NCI-H2029 (cell line): ENCODE results near the gene HDAC4.
"Not testable (repeated sequence)": the region's sequence is repeated elsewhere in the genome, so short reads cannot be mapped to it uniquely, and the experiment has no call there.

Experiments used
- DNase-seq: peaks from one replicate; lab custom pipeline; 2025; lab: John Stamatoyannopoulos, UW

Gene HDAC4

GRCh38 chr2:239400596-239401066 is at the start of gene HDAC4:
HDAC4 (minus strand) TSS chr2:239401020; CDS start chr2:239352699, 48,321 bp downstream.
- DNase-seq = no peak

DNA sequence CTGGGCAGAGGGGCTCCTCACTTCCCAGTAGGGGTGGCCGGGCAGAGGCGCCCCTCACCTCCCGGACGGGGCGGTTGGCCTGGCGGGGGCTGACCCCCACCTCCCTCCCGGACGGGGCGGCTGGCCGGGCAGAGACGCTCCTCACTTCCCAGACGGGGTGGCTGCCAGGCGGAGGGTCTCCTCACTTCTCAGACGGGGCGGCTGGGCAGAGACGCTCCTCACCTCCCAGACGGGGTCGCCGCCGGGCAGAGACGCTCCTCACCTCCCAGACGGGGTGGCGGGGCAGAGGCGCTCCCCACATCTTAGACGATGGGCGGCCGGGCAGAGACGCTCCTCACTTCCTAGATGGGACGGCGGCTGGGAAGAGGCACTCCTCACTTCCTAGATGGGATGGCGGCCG is 48.6 kb upstream of the HDAC4 start:
- not testable (repeated sequence) for DNase-seq

DNA sequence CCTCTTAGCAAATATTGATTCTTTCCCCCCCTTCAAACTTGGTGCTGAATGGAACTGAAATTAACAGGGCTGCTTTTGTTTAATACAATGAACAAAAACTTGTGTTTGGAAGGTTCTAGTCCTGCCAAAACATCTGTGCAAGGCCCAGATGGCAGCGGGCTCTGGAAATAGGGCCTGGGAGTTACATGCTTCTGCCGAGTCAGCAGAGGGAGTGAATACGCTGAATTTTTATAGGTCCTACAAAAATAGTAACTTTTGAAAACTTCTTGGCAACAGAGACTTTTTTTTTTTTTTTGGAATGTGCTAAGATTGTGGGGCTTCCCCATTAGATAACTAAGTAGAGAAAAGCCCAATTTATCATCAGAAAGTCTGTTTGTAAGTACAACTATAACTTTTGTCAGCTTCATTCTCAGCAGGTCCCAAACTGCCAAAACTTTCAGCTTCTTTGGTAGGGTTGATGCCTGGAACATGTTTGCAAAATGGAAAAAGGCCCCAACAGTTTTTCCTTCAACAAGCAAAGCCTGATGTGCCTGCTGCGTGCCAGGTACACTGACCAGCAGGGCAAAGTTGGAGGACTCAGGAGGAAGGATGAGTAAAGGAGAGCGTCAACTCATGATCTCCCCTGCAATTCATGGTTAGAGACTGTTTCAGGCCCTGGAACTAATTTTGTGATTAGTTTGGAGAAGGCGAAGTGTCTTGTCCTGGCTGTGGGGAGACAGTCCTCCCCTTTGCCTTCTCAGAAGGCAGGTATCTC is 45.1 kb upstream of the HDAC4 start:
- no peak for DNase-seq

GRCh38 chr2:239444626-239445577 is 44.1 kb upstream of the HDAC4 start:
- no peak for DNase-seq

DNA sequence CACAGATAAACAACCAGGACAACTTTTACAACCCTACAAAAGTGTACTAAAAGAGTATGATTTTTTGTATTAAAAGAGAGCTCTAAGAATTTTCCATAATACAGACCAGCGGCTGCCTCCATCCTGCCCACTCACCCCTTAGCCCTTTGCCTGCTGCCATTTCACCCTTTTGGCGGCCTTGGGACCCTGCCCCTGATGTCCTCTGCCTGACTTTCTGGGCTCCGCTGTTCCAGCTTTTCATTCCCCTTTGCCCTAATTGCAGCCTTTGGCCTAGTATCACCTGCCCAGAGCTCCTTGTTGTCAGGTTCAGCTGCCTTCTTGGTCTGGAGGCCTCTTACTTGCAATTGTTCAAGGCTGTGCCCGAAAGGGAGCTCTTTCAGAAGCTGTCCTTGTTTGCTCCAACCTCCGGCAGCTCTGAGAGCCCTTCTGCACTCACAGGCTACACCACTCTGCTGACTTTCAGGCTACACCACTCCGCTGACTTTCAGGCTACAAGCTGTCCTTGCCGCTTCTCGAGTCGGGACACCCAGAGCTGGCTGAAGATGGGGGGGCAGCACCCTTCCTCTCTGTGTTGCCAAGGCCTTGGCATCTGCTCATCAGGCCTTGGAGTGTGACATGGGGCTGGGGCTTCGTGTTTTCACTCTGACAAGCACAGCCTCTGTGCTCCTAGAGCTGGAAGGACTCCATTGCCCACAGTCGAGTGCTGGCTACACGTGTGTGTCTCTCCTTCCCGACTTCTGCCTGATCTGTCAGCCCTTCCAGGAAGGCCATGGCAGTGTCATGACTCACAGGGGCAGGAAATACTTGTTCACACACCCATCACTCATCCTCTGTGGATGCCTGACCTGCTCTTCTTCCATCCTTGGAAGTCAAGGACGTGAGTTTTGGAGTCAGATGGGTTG is 43.1 kb upstream of the HDAC4 start:
- DNase-seq = no peak

GRCh38 chr2:239443102-239443620 is 42.3 kb upstream of the HDAC4 start:
- no peak for DNase-seq

DNA sequence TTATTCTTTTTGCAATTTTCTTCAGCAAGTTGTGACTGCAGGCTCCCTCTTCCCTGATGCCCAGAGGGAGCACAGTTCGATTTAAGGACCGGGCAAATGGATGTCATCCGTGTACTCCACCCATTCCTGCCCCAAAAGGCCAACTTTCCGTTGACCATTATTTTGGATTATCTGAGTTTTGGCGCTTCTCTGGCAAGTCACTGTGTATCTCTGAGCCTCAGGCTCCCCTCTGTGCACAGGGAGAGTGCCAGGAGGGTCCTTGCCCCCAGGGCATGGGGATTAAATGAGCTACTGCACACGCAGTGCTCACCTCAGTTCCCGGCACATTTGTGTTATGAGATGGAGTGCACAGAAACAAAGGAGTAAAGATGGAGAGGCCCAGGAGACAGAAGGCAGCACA is 41.4 kb upstream of the HDAC4 start:
- no peak for DNase-seq

DNA sequence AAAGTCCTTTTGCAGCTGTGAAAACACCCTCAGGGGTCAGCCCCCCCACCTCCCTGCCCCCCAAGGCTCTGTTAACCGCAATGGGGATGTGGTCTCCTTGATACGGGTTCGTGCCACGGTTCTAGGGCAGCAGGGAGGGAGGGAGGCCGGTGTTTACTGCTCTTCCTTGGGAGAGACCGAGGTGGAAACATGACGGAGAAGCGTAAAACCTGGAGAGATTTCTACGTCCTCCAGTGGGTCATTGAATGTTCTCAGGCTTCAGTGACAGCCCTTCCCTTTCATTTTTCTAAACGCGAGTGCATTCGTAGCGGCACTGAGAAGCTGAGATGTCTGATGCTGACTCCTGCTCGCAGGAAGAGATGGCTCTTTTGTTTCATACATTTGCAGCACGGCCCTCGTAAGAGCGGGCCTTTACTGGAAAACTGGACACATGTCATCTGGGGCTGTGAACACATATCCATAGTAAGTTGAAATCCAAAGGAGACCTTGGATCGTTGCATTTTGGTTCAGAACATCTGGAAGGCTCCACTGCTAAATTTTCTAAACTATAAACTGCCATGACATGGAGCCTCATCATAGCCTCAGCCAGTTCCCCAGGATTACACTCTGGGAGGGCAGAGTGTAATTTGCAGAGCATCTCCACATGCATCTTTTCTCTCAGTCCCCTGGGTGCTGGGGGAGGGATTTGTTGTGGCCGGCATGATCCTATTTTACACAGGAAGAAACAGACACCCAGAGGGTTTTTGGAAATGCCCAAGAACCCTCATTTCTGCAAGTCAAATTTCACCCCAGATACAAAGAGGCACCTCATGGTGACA is 40.6 kb upstream of the HDAC4 start:
- no peak for DNase-seq

DNA sequence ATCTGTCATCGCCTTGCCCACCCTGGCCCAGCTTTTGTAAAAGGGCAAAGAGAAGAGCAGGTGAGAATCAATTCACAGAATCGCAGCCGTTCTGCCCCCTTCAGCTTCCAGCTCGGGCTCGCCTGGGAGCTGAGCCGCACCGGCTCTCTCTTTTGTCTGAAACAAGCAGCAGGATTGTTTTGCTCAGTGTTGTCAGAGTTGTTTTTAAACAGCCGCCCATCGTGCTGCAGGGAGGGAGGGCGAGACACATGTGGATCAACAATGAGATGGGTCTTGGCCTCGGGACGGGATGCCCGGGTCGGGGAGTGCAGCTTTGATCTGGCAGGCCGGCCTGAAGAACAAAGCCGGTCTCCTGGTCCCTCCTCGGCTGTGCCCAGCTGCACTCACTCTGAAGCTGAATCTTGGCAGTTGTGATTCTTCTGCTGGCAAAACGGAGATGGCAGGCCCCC is 39.7 kb upstream of the HDAC4 start:
- DNase-seq = no peak

GRCh38 chr2:239439754-239440315 is 39.0 kb upstream of the HDAC4 start:
- no peak for DNase-seq

DNA sequence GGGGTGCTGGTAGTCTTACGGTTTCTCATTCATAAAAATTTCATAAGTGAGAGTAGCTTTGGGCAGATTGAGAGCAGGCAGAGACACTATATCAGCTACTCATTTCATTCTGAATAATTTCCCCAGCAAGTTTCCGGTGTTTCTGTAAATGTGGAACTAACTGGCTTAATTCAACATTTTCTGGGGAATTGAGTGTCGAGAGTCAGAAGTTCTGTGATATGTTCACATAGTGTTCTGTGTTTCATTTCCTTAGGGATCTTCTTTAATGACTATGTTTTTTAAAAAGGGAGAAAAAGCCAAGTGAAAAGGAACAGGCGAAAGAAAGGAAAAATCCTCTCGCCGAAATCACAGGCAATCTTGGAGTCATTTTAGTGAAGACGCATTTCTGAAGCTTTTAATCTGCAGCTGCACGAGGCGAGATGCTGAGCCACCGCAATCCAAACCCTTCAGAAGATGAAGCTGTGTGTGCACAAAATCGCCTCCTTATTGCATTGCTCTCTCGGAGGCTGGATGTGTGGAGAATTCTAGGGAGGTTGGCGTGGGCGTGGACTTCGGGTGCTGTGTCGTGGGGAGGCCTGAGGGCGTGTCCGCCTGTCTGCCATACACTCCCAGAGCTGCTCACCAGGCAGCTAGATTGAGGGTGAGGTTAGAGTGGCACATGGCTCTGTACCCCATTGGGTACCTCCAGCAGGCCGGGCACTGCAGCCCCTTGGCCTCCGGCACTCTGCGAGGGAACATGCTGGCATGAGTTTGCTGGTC is 38.4 kb upstream of the HDAC4 start:
- no peak for DNase-seq

DNA sequence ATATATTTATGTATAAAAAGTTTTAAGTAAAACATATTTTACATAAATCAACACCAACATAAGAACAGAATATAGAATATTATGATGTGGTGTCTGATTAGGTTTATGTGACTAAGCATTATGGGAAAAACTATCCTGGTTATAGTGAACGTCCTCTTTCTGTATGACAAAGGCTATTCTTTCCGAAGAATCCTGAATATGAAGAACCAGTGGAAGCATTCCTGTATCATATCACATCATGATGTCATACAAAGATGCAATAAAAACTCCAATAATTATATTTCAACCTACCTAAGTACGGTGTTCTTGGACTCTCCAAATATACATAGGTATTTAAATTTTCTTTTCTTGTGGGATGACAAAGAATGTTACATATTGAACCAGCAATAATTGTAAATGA is 37.5 kb upstream of the HDAC4 start:
- no peak for DNase-seq

GRCh38 chr2:239436669-239437335 is 36.0 kb upstream of the HDAC4 start:
- DNase-seq = no peak

- DNase-seq = no peak
These were observed 35.3 kb upstream of the HDAC4 start for GRCh38 chr2:239436076-239436475.

- DNase-seq = no peak
These were observed 33.1 kb upstream of the HDAC4 start for GRCh38 chr2:239433777-239434403.

DNA sequence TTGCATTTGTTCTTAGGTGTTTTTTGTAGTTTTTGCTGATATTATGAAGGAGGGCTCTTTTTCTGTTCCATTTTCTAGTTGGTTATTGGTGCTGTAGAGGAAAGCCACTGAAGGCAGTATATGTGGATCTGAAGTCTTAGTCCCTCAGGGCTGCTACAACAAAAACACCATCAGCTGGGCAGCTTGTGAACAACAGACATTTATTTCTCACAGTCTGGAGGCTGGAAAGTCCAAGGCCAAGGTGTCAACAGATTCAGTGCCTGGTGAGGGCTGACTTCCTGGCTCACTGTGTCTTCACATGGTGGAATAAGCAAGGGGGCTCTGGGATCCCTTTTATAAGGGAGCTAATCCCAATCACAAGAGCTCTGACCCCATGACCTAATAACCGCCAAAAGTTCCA is 31.4 kb upstream of the HDAC4 start:
- no peak for DNase-seq

- DNase-seq = no peak
These were observed 30.7 kb upstream of the HDAC4 start for GRCh38 chr2:239431536-239431935.
